HepG2 (cell line): Measurements from ENCODE around the gene NRSN2. TPM values are rescaled to one million over a fixed set of nuclear protein-coding genes. Genes with fewer than 3 reads are reported as not detected.
A peak's percentile ranks its signal among the peaks of the same experiment; 100 is the strongest.

Source experiments
- ATF7-NPFF ChIP-seq: sonication (generic); formaldehyde crosslinking; IDR thresholded peaks from 2 replicates; pipeline ENCODE4 v1.8.1; 2023; ENCODE audit warnings: mild to moderate bottlenecking, low read depth, missing genetic modification reagents, moderate library complexity
- CCDC6 ChIP-seq: sonication (generic); formaldehyde crosslinking; IDR thresholded peaks from 2 replicates; pipeline ENCODE4 v1.8.1; 2022; ENCODE audit warnings: mild to moderate bottlenecking, missing genetic modification reagents, moderate library complexity
- ELF1 ChIP-seq: sonication (generic); formaldehyde crosslinking; IDR thresholded peaks from 2 replicates; pipeline ENCODE4 v1.4.0; 2020; ENCODE audit warnings: missing genetic modification reagents
- FOXM1 ChIP-seq: sonication (generic); formaldehyde crosslinking; IDR thresholded peaks from 2 replicates; pipeline ENCODE4 v1.5.0; 2020; ENCODE audit warnings: missing genetic modification reagents
- HCFC1 ChIP-seq: fragments of 150-350 bp; IDR thresholded peaks from 2 replicates; pipeline ENCODE4 v1.6.1; 2014; ENCODE audit warnings: low read depth, low read length
- NONO ChIP-seq, 2 experiments: fragments of 450-650 bp in 1 of 2; sonication (generic) in 1 of 2; formaldehyde crosslinking in 1 of 2; IDR thresholded peaks in 1 of 2; conservative IDR thresholded peaks in 1 of 2; 2 replicates each; pipeline versions ENCODE4 v1.6.1 to v1.8.0; 2017 to 2022; ENCODE audit warnings: mild to moderate bottlenecking in 1 of 2, missing genetic modification reagents in 1 of 2, moderate library complexity in 1 of 2
- SIX1 ChIP-seq: sonication (generic); formaldehyde crosslinking; IDR thresholded peaks from 2 replicates; pipeline ENCODE4 v1.4.0; 2020; ENCODE audit warnings: missing genetic modification reagents, borderline replicate concordance
- THYN1 ChIP-seq: sonication (generic); formaldehyde crosslinking; IDR thresholded peaks from 2 replicates; pipeline ENCODE4 v1.8.1; 2023; ENCODE audit warnings: low read depth, mild to moderate bottlenecking, moderate library complexity, missing genetic modification reagents, borderline replicate concordance
- ZBTB10 ChIP-seq: sonication (generic); formaldehyde crosslinking; IDR thresholded peaks from 2 replicates; pipeline ENCODE4 v1.4.0; 2020; ENCODE audit warnings: missing genetic modification reagents, borderline replicate concordance
- ZFAT ChIP-seq: sonication (generic); formaldehyde crosslinking; conservative IDR thresholded peaks from 2 replicates; pipeline ENCODE4 v1.8.1; 2023; ENCODE audit warnings: missing genetic modification reagents, inconsistent platforms
- ZFY ChIP-seq: sonication (generic); formaldehyde crosslinking; IDR thresholded peaks from 2 replicates; pipeline ENCODE4 v1.4.0; 2020; ENCODE audit warnings: missing genetic modification reagents
- ZNF136 ChIP-seq: sonication (generic); formaldehyde crosslinking; IDR thresholded peaks from 2 replicates; pipeline ENCODE4 v1.8.1; 2022; ENCODE audit warnings: low read depth, mild to moderate bottlenecking, moderate library complexity, missing genetic modification reagents
- ZNF367 ChIP-seq: sonication (generic); formaldehyde crosslinking; IDR thresholded peaks from 2 replicates; pipeline ENCODE4 v1.4.0; 2020; ENCODE audit warnings: missing genetic modification reagents, borderline replicate concordance
- ZNF556 ChIP-seq: sonication (generic); formaldehyde crosslinking; IDR thresholded peaks from 2 replicates; pipeline ENCODE4 v1.4.0; 2020; ENCODE audit warnings: mild to moderate bottlenecking, missing genetic modification reagents, borderline replicate concordance
- ZNF564 ChIP-seq: sonication (generic); formaldehyde crosslinking; IDR thresholded peaks from 2 replicates; pipeline ENCODE4 v1.8.1; 2023; ENCODE audit warnings: mild to moderate bottlenecking, missing genetic modification reagents
- ZSCAN25 ChIP-seq: sonication (generic); formaldehyde crosslinking; IDR thresholded peaks from 2 replicates; pipeline ENCODE4 v1.8.0; 2022; ENCODE audit warnings: mild to moderate bottlenecking, missing genetic modification reagents
- polyA plus RNA-seq, 8 experiments: library from polyadenylated mRNA; depleted of rRNA in 3 of 8; stranded (reverse) in 7 of 8; unstranded in 1 of 8; fragments of >200 nt; fragmentation: Illumina TruSeq in 4 of 8; extraction: Trizol in 4 of 8; gene quantifications; 2 replicates each; pipeline versions ENCODE4 v1.2.1 to v1.2.3, GENCODE V29; 2011 to 2016; ENCODE audit warnings: low read depth in 4 of 8, missing spikeins in 1 of 8, mixed read lengths in 1 of 8; ENCODE audit not compliant: insufficient read depth in 1 of 8
- total RNA-seq, 5 experiments: library from RNA; depleted of rRNA; stranded (reverse); fragments of >200 nt; fragmentation: Illumina TruSeq; extraction: Trizol; gene quantifications; 2 replicates each; pipeline ENCODE4 v1.2.3, GENCODE V29; 2016; ENCODE audit warnings: low read depth in 1 of 5
- TF ChIP-seq, protein P1 (sequence below): sonication (generic); formaldehyde crosslinking; IDR thresholded peaks from 2 replicates; pipeline ENCODE4 v1.4.0; 2020; ENCODE audit warnings: low read depth, mild to moderate bottlenecking, missing genetic modification reagents
- TF ChIP-seq, protein P2 (sequence below): sonication (generic); formaldehyde crosslinking; IDR thresholded peaks from 2 replicates; pipeline ENCODE4 v1.4.0; 2020; ENCODE audit warnings: mild to moderate bottlenecking, missing genetic modification reagents
- TF ChIP-seq, protein P3 (sequence below): sonication (generic); formaldehyde crosslinking; IDR thresholded peaks from 2 replicates; pipeline ENCODE4 v1.4.0; 2020; ENCODE audit warnings: mild to moderate bottlenecking, missing genetic modification reagents
- TF ChIP-seq, protein P4 (sequence below): sonication (generic); formaldehyde crosslinking; IDR thresholded peaks from 2 replicates; pipeline ENCODE4 v1.4.0; 2020; ENCODE audit warnings: mild to moderate bottlenecking, missing genetic modification reagents

Gene NRSN2
- total and polyA plus RNA-seq, 2 of the 13 experiments (the other 11 are each of a cell fraction or from before 2014, with no cell fraction given): 32.3 to 49.4 TPM

DNA sequence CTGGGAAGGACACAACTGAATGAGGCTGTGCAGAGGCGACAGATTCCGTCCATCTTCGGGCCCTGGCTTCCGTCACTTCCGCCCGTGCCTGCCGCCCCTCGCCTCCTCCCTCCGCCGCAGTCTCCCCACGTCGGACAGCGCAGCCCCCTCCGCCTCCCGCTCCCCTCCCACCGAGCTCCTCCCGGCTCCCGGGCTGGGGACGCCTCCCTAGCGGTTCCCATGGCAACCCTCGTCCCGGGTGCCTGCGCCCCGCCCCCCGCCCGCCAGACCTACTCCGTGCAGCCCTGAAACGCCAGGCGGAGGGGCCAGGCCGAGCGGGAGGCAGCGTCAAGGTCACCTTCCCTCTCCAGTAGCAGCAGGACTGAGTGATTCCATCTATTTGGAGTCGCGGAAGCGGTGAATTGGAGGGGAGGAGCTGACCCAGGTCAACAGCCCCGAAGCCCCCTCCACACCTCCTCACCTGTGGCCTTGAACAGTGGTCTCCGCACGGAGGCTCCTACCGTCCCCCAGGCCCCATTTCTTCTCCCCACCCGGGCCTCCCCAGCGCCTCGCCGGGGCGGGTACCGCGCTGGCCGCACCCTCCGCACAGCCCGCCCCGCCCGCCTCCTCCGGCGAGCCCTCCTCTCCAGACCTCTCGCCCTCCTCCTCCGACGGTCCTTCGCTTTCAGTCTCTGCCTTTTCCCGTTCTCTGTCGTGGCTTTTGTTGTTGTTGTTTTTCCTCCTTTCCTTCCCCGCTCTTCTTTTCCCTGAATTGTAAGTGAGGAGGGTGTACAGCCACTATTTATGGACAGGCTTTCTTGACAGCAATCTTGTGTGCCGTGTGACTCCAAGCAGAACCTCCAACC lies 951 bp downstream of the NRSN2 start (continued):
- TF ChIP-seq, protein P1, sequence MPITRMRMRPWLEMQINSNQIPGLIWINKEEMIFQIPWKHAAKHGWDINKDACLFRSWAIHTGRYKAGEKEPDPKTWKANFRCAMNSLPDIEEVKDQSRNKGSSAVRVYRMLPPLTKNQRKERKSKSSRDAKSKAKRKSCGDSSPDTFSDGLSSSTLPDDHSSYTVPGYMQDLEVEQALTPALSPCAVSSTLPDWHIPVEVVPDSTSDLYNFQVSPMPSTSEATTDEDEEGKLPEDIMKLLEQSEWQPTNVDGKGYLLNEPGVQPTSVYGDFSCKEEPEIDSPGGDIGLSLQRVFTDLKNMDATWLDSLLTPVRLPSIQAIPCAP: no peak
- peak; percentile 86 for TF ChIP-seq ELF1
- no peak for TF ChIP-seq FOXM1
- peak; percentile 92; the same call in 1 of the 2 replicates for TF ChIP-seq ZNF556 (CRISPR knock-in tag)
- TF ChIP-seq ZSCAN25 (CRISPR knock-in tag): peak; percentile 78
- no peak; the same call in 1 of the 2 replicates for TF ChIP-seq NONO (IDR thresholded peaks at IDR 0.05)
- peak; percentile 100 for TF ChIP-seq NONO (CRISPR knock-in tag; conservative IDR thresholded peaks at IDR 0.05)
- peak; percentile 98 for TF ChIP-seq ZNF564
- TF ChIP-seq HCFC1: peak; percentile 32; the same call in 1 of the 2 replicates
- TF ChIP-seq SIX1 (CRISPR knock-in tag): peak; percentile 76
- TF ChIP-seq THYN1 (CRISPR knock-in tag): 0 out of 2 replicates have a peak, but pooled peaks have one; percentile 98
- no peak for TF ChIP-seq ZFAT (CRISPR knock-in tag)
- TF ChIP-seq ZBTB10 (CRISPR knock-in tag): peak; percentile 80; the same call in 1 of the 2 replicates
- TF ChIP-seq ZFY: peak; percentile 85
- TF ChIP-seq, protein P2, sequence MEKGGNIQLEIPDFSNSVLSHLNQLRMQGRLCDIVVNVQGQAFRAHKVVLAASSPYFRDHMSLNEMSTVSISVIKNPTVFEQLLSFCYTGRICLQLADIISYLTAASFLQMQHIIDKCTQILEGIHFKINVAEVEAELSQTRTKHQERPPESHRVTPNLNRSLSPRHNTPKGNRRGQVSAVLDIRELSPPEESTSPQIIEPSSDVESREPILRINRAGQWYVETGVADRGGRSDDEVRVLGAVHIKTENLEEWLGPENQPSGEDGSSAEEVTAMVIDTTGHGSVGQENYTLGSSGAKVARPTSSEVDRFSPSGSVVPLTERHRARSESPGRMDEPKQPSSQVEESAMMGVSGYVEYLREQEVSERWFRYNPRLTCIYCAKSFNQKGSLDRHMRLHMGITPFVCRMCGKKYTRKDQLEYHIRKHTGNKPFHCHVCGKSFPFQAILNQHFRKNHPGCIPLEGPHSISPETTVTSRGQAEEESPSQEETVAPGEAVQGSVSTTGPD (CRISPR knock-in tag): no peak
- TF ChIP-seq ZNF136 (CRISPR knock-in tag): no peak; the same call in 1 of the 2 replicates
- peak; percentile 97 for TF ChIP-seq CCDC6 (CRISPR knock-in tag)
- 0 out of 2 replicates have a peak, but pooled peaks have one; percentile 30 for TF ChIP-seq ZNF367 (CRISPR knock-in tag)
- TF ChIP-seq, protein P3, sequence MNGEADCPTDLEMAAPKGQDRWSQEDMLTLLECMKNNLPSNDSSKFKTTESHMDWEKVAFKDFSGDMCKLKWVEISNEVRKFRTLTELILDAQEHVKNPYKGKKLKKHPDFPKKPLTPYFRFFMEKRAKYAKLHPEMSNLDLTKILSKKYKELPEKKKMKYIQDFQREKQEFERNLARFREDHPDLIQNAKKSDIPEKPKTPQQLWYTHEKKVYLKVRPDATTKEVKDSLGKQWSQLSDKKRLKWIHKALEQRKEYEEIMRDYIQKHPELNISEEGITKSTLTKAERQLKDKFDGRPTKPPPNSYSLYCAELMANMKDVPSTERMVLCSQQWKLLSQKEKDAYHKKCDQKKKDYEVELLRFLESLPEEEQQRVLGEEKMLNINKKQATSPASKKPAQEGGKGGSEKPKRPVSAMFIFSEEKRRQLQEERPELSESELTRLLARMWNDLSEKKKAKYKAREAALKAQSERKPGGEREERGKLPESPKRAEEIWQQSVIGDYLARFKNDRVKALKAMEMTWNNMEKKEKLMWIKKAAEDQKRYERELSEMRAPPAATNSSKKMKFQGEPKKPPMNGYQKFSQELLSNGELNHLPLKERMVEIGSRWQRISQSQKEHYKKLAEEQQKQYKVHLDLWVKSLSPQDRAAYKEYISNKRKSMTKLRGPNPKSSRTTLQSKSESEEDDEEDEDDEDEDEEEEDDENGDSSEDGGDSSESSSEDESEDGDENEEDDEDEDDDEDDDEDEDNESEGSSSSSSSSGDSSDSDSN (CRISPR knock-in tag): peak; percentile 81
- TF ChIP-seq, protein P4, sequence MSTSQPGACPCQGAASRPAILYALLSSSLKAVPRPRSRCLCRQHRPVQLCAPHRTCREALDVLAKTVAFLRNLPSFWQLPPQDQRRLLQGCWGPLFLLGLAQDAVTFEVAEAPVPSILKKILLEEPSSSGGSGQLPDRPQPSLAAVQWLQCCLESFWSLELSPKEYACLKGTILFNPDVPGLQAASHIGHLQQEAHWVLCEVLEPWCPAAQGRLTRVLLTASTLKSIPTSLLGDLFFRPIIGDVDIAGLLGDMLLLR: 0 out of 2 replicates have a peak, but pooled peaks have one; percentile 36
- peak; percentile 89 for TF ChIP-seq ATF7-NPFF (CRISPR knock-in tag)
